Activated CD4-positive, alpha-beta T cell treated with anti-CD3 and anti-CD28 coated beads, Interleukin-2, amount 50 U/mL, for 4 hours (primary cell): ENCODE data around the gene CDH4.
A peak's percentile ranks its signal among the peaks of the same experiment; 100 is the strongest.

Source experiments
- DNase-seq, 2 experiments: peaks; one replicate each; pipeline ENCODE4 v3.0.0-alpha.2; 2020

Gene CDH4

GRCh38 chr20:61879694-61880093 lies 627.6 kb downstream of the CDH4 start:
- no peak for DNase-seq

- DNase-seq: no peak
These were observed 628.6 kb downstream of the CDH4 start for GRCh38 chr20:61880706-61881105.

DNA sequence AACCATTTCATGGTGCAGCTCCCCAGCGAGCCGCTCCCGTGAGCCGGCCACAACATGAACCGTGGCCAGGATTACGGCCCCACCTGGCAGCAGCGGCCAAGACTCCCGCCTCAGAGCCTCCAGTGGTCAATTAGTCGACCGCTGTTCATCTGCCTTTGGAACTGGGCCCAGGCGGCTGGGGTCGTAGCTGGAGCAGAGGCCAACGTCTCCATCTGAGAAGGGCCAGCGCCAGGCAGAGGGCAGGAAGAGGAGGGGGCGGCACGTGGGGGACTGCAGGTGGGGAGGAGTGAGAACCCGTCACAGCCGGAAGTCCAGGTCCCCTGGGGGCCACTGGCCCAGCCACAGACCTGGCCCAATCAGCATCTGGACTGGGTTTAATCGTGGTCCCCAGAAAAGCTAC lies 629.4 kb downstream of the CDH4 start:
- DNase-seq: no peak

GRCh38 chr20:61881861-61882260 lies 629.8 kb downstream of the CDH4 start:
- DNase-seq: no peak

DNA sequence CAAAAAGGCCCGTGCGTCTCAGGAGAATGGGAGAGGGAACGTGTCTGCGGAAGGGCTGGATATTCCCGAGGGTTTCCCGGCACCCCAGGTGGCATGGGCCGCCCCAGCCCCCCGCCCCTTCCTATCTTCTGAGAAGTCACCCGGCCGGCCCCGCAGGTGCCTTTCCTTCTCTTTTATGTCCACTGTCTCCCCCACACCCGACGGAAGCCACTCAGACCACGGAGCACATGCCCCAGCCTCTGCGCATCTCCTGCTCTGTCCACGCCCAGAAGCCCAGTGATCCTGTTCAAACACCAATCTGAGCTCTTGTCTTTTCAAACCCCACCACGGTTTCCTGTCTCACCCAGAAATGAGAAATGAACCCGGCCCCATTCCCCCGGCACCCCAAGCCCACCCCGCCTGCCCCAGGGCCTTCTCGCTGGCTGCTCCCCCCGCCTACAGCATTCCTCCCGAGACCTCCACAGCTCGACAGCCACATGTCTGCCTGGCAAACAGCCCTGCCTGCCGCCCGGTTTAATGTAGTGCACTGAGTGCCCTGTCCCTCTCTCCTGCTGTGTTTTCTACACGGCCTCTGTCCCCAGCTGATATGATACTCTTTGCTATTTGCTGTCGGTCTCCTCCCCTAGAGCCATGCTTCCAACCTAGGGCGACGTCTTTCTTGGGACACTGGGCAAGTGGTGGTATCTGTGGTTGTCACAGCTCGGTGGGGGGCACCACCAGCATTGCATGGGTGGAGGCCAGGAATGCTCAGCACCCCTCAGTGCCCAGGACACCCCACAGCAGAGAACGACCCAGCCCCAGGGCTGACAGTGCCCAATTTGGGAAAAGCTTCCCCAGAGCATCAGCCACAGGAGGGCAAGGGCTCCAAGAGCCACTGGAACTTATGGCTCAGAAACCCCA lies 630.9 kb downstream of the CDH4 start:
- no peak for DNase-seq

- DNase-seq: no peak
These were observed 631.9 kb downstream of the CDH4 start for GRCh38 chr20:61883857-61884393.

DNA sequence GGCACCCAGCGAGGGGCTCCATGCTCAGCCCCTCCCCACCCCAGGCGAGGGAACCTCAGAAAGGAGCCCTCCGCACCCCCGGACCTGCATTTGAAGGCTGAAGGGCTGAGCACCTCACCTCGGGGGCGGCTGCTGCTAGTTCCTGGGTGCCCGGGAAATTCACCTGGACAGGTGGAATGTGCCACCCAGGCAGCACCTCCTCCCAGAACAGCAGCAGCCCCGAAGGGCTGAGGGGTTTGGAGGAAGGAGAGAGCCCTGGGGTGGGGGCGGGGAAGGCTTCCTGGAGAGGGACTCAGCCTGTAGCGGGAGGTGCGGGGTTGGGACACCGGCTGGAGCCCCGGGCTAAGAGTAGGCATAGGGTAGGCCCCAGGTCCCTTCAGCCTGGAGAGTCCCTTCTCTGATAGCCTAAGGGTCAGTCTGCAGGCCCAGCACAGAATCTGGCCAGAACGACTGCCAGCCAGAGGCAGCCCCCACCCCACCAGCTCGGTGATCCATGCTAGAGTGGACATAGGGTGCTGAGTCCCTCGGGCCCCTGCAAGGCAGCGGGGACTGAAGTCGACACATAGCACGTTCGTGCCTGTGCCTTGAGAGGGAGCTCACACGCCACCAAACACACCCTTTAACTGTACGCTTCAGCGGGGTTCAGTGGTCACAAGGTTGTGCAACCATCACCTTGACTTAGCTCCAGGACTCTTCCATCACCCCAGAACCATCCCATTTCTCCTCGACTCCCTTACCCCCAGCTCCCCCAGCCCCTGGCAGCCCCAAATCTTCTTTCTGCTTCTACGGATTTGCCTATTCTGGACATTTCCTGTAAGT lies 632.7 kb downstream of the CDH4 start:
- no peak for DNase-seq

DNA sequence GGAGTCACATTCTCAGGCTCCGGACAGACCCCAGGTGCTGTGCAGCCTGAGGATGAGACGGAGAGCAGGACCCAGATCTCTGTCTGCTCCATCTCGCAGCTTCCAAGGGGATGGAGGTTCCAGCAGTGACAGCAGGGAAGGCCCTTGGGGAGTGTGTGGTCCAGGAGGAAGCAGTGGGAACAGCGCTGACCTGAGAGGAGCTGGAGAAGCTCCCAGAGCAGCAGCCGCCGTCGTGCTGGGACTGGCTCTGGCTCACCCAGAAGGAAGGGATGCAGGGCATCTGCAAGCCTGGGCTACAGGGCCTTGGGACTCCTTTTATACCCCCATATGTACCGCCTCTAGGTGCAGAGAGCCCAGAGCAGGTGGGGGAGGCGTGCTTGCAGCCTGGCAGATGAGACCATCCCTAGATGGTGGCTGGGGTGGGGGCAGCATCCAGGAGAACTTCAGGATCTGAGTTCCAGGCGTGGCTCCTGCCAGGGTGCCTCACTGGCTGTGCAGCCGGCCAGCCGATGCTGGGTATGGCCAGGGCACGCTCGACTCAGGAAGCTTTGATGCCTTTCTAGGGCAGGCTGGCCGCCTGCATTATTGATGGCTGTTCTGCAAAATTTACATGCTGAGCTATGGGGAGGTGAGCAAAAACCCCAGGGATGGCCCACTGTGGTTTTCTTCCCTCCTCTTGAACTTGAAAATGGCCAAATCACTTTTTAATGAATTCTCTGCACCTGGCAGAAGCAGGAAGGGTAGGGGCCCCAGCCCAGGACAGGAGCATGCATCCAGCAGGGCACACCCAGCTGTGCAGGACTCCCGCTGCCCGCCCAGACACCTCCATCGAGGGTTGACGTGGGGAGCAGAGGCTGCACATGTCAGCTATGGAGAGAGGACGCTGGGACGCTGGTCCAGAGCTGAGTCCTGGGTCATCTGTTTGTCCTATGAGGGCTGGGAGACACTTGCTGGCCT lies 634.0 kb downstream of the CDH4 start:
- no peak for DNase-seq

- DNase-seq: peak; percentile 5 to 8
These were observed 634.9 kb downstream of the CDH4 start for GRCh38 chr20:61886721-61887595.

DNA sequence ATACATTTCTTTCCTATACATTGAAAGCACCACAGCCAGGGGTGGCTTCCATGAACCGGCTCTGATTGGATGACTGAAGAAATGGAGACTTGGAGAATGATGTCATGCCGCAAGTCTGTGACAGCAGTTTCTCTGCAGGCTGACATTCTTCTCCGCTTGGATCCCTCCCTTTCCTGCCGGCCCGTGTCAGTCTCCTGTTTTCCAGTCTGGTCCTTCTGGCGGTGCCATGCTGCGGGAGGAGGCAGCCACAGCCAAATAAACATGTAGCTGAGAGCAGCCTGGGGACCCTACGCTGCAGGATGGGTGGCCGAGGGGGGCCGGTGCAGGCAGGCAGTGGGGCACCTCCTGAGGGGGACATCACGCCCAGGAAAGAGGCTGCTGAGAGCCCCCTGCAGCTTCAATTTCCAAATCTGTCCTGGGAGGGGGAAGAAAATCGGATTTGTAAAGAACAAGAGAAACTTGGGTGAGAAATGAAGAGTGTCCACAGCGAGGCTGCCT lies 635.6 kb downstream of the CDH4 start:
- no peak for DNase-seq

DNA sequence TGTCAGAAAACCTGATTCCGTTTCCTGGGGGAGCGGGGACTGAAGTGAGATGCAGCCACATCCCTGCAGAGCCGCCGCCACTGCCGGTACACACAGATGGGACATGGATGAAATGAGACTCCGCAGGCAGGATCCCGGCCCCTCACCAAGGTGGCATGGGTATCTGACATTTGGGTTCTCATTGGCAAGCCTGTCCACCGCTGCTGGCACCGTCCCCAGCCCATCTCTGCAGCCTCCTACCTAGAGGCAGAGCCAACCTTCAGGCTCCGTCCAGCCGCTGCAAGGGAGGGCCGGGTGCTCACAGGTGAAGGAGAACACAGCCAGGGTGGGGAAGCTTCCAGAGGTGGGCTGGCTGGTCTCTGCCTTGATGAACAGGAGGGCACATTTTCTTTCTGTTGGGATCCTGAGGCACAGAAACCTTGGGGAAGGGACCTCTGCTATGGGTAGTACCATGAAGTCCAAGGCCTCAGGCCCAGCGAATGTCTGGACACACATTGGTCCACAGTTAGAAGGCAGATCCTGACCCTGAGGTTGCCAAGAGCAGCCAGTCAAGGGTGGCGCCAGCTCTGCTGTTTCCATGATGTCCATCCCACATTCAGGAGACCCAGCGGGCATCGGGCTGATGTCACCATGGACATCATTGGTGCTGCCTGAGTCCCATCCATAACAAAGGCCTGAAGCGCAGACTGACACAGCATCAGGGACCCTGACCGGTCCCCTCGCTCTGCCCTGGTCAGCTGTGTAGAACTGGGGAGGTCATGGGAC lies 636.2 kb downstream of the CDH4 start:
- no peak for DNase-seq

GRCh38 chr20:61889659-61890058 lies 637.6 kb downstream of the CDH4 start:
- DNase-seq: no peak

GRCh38 chr20:61890210-61890609 lies 638.1 kb downstream of the CDH4 start:
- DNase-seq: no peak

DNA sequence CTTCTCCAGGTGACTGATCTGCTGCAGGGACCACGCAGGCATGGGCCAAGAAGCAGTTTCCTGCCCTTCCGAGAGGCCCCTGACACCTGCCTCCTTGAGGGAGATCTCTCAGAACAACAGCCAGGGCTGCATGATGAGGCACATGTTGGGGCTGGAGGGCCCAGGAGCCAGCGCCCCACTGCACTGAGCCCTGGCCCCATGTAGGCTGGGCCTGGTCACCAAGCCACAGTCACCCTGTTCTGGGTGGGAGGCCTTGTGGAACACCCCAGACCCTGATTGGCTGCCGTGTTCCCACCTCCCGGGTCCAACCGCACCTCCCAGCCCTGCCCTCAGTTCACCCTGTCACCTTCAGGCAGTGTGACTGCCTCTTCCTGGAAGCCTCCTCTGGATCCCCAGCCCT lies 639.4 kb downstream of the CDH4 start:
- DNase-seq: no peak

DNA sequence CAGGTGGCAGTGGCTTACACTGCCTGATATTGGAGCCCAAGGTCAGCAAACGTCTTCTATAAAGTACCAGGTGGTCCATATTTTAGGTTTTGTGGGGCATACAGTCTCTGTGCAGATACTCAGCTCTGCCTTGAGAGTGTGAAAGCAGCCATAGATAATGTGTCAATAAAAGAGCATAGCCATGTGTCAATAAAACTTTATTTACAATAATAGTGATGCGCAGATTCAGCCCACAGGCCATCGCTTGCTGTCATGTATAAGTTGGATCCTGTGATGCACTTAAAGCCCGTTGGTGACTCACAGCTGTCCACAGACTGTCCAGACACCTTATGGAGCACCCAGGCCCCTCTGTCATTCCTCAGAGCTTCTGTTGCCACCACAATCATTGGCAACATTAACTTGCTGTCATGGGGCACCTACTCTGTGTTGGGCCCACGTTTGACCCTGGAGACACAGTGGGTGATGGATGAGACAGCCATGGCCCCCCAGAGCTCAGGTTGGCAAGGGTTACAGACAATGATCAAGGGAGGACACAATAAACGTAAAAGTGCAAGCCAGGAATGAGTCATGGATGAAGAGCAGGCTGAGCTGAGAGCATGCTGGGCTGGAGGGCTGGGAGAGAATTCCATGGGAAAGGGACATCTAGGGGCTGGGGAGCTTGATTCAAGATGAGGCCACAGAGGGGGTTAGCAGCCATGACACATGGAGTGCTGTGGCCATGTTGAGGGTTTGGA lies 640.0 kb downstream of the CDH4 start:
- DNase-seq: no peak

- no peak for DNase-seq
These were observed 643.0 kb downstream of the CDH4 start for GRCh38 chr20:61895016-61895415.

DNA sequence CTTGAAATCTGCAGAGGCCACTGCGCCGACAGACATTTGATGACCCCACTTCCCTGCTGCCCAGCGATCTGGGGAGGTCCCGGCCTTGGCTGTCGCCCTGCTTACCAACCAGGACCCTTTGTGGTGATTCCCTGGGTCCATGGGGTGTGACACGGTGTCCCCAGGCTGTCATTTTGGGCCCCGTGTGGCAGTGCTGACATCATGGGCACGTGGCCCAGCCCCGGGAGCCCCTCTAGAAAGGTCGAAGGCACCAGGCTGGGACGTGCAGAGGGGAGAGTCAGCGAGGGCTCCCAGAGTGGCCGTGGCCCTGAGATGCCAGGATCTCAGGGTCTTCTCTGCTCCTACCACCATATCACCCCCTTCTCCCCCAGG lies 643.6 kb downstream of the CDH4 start:
- no peak for DNase-seq

DNA sequence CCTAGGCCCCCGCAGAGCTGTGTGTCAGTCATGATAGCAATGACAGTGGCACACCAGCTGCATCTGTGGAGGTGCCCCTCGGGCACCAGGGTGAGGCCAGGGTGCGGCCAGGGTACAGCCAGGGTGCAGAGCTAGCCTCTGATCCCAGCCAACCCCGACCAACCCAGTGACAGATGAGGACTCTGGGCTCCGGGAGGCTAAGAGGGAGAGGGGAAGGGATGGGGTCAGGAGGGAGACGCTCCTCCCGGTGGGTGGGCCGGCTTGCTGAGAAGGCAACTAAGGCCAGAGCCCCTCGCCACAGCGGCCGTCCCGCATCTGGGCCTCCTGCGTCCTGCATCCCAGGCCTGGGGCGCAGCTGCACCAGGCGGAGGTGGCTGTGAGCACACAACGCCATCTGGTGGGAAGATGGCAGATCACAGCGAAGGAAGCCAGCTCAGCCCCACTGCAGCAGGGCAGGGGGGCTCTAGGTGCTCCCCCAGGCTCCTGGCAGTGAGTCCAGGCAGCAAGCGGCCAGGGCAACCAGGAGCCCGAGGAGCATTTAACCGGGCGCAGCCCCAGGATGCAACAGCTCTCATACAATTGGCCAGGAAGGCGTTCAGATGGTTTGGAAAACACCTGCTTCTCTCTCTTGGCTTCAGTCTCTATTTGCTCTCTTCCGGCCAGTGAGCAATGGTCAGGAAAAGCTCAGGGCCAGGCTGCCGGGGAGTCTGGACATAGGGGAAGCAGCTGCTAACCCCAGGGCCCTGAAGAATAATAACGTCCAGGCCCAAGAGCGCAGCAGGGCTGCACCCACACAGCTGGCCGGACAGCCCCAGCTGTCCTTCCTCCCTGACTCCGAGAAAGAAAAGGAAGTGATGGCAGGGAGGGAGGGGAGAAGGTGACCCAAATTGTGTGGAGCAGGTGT lies 644.2 kb downstream of the CDH4 start:
- no peak for DNase-seq
